GM19452 (cell line): ENCODE data around the gene PRR5L.
"Not testable (repeated sequence)": the region's sequence is repeated elsewhere in the genome, so short reads cannot be mapped to it uniquely, and the experiment has no call there.

Experiments
- ATAC-seq: cut with Tn5 transposase; IDR thresholded peaks from one replicate; pipeline ENCODE4 v1.9.1; 2021; ENCODE audit not compliant: unreplicated experiment

PRR5L gene

GRCh38 chr11:36325403-36325802 lies 29.3 kb downstream of the PRR5L start:
- ATAC-seq: not testable (repeated sequence)

DNA sequence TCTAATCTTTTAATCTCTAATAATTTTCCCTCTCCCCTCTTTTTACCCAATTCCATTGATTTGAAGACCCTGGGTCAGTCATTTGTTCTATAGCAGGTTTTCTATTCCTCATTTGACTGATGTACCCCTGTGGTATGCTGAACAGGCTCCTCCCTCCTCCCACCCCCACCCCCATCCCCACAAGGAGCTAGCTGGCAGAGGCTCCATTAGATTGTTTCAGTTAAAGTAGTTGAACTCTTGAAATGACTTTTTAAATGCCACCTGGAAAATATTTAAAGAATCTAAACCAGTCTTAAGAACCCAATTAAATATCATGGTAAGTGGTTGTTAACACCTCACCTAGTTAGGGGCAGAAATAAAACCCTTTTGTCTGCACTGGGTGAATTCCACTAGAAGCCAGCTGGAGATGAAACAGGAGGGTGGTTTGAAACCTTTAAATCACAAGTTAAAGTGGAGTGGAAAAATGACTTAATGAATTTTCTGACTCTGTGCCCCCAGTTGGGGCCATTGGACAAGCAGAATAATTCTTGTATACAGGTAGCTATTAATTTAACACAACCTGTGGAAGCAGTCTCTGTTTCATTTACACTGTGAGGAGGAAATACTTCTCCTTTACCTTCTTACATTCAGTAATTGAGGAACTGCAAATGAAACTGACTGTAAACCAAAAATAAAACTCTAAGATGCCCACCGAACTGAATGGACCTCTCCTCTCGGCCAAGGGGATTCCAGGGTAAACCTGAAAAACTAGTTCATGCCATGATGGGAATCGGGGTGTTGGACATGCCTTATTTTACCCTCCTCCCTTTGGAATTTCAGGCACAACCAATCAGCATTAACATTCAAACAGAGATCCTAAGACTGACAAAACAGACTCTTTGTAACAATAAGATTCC lies 30.7 kb downstream of the PRR5L start:
- no peak for ATAC-seq

DNA sequence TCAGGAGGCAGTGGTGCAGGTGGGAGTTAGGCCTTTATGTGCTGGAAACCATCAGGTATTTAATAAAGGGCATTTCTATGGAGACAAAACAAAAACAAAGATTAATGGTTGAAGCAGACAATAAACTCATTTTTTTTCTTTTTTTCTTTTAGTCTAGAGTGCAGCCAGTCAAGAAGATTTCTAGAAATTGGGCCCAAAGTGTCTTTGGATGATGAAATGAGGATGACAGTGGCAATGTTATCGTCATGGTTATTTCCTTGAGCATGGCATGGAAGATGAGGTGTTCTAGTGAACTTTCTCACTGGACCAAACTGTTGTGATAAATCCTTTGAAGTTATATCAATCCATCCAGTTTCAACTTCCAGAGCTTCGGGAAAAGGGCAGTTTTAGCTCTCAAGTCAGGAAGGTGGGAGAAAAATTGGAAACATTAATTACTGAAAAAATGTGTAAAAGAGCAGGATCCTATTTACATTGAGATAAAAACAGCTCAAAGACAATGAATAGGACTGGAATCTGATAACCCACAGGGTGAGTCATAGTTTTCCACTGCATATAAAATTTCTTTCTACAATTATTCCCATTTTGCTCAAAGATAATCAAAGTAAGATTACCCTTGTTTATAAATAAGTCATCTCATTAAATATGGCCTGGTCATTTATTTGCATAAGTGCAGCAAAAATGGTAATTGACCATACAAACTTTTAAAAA lies 33.0 kb downstream of the PRR5L start:
- no peak for ATAC-seq

GRCh38 chr11:36330411-36330810 lies 34.3 kb downstream of the PRR5L start:
- ATAC-seq: no peak

- no peak for ATAC-seq
Observed at GRCh38 chr11:36333468-36333867, 37.4 kb downstream of the PRR5L start.

DNA sequence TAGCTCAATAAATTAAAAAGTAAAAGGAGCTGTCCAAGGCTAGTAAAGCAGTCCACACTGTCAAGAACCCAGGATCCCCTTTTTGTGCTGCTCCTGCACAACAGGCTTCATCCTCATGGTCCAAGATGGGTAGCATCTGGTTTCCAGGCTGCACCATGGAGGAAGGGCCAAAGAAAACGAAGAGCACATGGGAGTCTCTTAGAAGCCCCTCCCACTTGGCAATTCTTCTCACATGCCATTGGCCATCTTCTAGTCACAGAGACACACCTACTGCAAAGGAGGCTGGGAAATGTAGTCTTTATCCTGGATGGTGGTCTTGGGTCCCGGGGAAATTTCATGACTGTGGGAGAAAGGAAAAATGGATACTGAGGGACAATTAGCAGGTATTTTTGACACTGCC lies 37.8 kb downstream of the PRR5L start:
- no peak for ATAC-seq

- no peak for ATAC-seq
Observed at GRCh38 chr11:36339888-36340287, 43.8 kb downstream of the PRR5L start.

GRCh38 chr11:36340897-36341296 lies 44.8 kb downstream of the PRR5L start:
- ATAC-seq: no peak

- no peak for ATAC-seq
Observed at GRCh38 chr11:36341915-36342314, 45.8 kb downstream of the PRR5L start.

- ATAC-seq: no peak
Observed at GRCh38 chr11:36342327-36342726, 46.2 kb downstream of the PRR5L start.

DNA sequence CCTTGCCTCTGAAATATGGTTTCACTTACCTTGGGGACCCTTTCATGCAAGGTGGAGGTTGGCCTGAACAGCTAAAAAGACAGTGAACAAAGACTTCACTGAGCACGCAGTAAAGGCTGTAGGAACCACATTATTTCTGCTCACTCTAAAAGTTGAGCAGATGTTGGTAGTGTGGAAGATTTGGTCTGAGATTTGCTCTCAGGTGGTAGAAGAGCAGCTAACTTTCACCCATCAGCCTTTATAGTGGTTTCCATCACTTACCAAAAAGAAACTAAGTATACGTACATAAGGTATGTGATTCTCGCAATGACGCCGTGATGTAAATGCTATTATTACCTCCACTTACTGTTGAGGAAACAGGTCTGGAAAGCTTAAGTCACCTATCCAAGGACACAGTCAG lies 47.3 kb downstream of the PRR5L start:
- no peak for ATAC-seq

GRCh38 chr11:36345084-36345511 lies 49.0 kb downstream of the PRR5L start:
- ATAC-seq: no peak

DNA sequence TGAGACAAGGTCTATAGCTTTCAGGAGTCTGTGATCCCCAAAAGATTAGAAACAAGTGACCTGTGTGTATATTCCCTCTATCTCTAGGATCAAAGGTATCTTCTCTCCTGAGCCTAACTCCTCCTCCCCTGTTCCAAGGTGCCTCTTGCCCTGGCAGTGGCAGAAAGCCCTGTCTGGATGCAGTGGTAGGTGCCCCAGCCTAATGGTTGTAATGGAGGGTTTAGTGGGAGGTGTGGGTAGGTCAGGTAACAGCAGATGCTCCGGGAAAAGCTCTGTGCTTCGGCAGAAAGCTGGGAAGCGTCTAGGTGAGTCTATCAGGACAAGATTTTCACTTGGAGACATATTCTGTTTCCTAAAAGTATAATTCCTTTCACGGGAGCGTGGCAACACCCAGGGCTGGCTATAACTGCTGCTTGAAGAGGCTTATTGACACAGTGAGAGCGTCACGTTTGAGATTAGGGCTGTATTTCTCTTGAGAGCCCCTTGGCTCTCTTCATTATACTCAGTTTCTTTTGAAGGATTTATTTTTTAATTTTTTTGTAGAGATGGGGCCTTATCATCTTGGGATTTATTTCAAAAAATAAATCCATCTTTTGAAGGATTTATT lies 49.5 kb downstream of the PRR5L start:
- ATAC-seq: no peak

DNA sequence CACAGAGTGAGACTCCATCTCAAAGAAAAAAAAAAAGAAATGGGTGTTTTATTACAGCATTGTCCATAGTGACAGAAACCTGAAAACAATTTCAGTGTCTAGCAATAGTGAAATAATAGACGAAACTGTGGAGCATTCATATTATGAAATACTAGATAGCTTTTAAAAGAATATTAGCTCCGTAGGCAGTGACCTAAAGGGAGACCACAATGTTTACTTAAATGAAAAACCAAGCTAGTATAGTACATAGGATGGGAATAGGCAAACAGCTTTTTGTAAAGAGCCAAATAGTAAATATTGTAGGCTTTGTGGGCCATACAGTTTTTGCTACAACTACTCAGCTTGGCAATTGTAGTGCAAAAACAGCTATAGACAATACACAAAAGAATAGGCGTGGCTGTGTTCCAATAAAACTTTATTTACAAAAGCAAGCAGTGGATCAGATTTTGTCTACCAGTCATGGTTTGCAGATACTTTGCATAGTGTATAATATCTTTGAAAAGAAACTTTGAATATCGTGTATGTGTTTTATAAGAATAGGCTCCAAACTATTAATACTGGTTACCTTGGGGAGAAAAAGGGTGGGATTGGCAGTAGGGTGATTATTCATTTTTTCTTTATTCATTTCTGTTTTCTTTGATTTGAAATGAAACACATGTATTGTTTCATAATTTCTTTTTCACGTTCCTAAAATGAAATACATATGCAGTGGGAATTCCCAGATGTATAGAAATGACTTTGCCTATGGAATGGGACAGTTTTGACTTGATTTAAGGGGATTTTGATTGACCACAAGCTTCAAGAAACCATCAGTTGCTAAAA lies 50.7 kb downstream of the PRR5L start:
- ATAC-seq: no peak

- no peak for ATAC-seq
Observed at GRCh38 chr11:36347384-36347906, 51.4 kb downstream of the PRR5L start.

DNA sequence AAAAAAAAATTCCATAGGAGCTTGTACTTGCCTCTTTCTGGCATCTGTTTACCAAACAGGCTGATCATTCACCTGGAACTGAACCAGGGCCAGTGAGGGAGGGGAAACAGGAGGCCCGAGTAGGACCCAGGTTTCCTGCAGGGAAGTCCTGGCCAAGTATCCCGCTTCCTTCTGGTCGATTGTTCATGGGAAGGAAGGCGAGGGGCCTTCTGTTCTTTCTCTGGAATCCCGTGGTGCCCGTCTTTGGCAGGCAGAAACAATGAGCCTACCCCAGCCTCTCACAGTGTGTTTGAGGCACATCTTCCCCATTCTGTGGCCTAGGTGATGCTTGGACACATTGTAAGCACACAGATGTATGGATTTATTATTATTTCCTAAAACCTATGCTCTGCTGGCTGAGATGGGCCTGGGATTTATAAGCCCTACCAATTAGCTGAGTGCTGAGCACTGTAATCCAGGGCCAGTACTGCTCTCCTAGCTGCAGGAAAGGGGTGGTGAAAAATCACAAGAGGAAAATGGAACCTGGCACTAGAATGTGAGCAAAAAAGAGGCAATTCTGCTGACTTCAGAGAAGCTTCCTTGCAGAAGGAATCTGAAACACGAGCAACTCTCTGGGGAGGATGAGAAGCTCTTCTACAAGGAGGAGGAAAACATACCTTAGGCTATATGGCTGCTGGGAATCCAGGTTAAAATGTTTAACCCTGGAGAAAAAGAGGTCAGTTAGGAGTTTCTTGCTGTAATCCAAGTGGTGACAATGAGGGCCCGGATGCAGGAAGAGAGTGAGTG lies 53.5 kb downstream of the PRR5L start:
- no peak for ATAC-seq

GRCh38 chr11:36350137-36350513 lies 54.0 kb downstream of the PRR5L start:
- ATAC-seq: no peak

- no peak for ATAC-seq
Observed at GRCh38 chr11:36352922-36353321, 56.8 kb downstream of the PRR5L start.

GRCh38 chr11:36354221-36355003 lies 58.3 kb downstream of the PRR5L start:
- peak; percentile 81 for ATAC-seq
